ENCODE results near the gene PRR13.

DNA sequence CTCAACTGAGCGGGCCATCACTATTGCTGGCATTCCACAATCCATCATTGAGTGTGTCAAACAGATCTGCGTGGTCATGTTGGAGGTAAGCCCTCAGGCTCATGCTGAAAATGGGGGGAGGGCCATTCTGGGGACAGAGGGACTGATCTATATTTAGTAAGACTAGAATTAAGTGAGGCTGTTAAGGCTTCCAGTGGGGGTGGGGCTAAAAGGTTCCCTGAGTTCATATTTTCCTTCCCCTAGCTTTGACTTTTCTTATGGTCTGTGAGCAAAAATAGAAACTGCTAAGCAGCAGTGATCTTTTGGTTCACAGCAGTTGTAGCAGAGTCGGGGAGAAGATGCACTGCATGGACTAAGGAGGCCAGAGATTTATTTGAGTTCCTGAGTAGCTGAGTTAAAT, 19.5 kb downstream of the PRR13 start:
- TF ChIP-seq, protein P1, sequence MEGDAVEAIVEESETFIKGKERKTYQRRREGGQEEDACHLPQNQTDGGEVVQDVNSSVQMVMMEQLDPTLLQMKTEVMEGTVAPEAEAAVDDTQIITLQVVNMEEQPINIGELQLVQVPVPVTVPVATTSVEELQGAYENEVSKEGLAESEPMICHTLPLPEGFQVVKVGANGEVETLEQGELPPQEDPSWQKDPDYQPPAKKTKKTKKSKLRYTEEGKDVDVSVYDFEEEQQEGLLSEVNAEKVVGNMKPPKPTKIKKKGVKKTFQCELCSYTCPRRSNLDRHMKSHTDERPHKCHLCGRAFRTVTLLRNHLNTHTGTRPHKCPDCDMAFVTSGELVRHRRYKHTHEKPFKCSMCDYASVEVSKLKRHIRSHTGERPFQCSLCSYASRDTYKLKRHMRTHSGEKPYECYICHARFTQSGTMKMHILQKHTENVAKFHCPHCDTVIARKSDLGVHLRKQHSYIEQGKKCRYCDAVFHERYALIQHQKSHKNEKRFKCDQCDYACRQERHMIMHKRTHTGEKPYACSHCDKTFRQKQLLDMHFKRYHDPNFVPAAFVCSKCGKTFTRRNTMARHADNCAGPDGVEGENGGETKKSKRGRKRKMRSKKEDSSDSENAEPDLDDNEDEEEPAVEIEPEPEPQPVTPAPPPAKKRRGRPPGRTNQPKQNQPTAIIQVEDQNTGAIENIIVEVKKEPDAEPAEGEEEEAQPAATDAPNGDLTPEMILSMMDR (IDR thresholded peaks at IDR 0.05): no peak
- TF ChIP-seq POLR2A (IDR thresholded peaks at IDR 0.05): no peak

Data from body of pancreas (tissue), 4 donors.